Fibroblast of lung (primary cell): ENCODE results near the gene CARD10. TPM values are rescaled to one million over a fixed set of nuclear protein-coding genes. Genes with fewer than 3 reads are reported as not detected.

ENCODE experiments used
- DNase-seq, 2 donors: peaks; one replicate each; pipeline versions ENCODE4 v3.0.0 to v3.0.0-alpha.2; 2010; ENCODE audit warnings: low read depth in 2 of 2
- H2AFZ ChIP-seq: 2 replicates; pipeline ENCODE4 v1.5.1; 2012; ENCODE audit warnings: low read length, control low read depth, inconsistent platforms
- H3K27ac ChIP-seq: 2 replicates; pipeline ENCODE4 v1.5.1; 2011; ENCODE audit warnings: low read length, control low read depth; ENCODE audit not compliant: insufficient read depth
- H3K27me3 ChIP-seq: 2 replicates; pipeline ENCODE4 v1.5.1; 2011; ENCODE audit warnings: mild to moderate bottlenecking, low read length; ENCODE audit not compliant: control insufficient read depth, insufficient read depth
- H3K36me3 ChIP-seq: 2 replicates; pipeline ENCODE4 v1.5.1; 2011; ENCODE audit warnings: low read length; ENCODE audit not compliant: control insufficient read depth, insufficient read depth
- H3K4me1 ChIP-seq: 2 replicates; pipeline ENCODE4 v1.5.1; 2011; ENCODE audit warnings: low read length; ENCODE audit not compliant: control insufficient read depth, insufficient read depth; ENCODE audit errors: extremely low read depth
- H3K4me2 ChIP-seq: 2 replicates; pipeline ENCODE4 v1.5.1; 2011; ENCODE audit warnings: low read length, control low read depth; ENCODE audit not compliant: insufficient read depth; ENCODE audit errors: extremely low read depth
- H3K4me3 ChIP-seq, 4 experiments: fragments of 200-600 bp in 1 of 4; sonication (generic) in 1 of 4; replicated peaks in 1 of 4; 2 replicates each; pipeline ENCODE4 v1.5.1; 2011 to 2016; ENCODE audit warnings: low read length in 4 of 4, low read depth in 3 of 4, mild to moderate bottlenecking in 3 of 4, control low read depth in 2 of 4, inconsistent platforms in 1 of 4, mixed read lengths in 1 of 4; ENCODE audit not compliant: insufficient read depth in 1 of 4; ENCODE audit errors: control extremely low read depth in 1 of 4
- H3K79me2 ChIP-seq: 2 replicates; pipeline ENCODE4 v1.5.1; 2012; ENCODE audit warnings: mild to moderate bottlenecking, low read length, inconsistent platforms; ENCODE audit not compliant: control insufficient read depth, insufficient read depth
- H3K9ac ChIP-seq: 2 replicates; pipeline ENCODE4 v1.5.1; 2011; ENCODE audit warnings: mild to moderate bottlenecking, low read length, control low read depth; ENCODE audit not compliant: insufficient read depth
- H3K9me3 ChIP-seq: 2 replicates; pipeline ENCODE4 v1.5.1; 2012; ENCODE audit warnings: low read depth, low read length; ENCODE audit not compliant: control insufficient read depth, insufficient read depth
- H4K20me1 ChIP-seq: 2 replicates; pipeline ENCODE4 v1.5.1; 2011; ENCODE audit warnings: low read length; ENCODE audit not compliant: control insufficient read depth, insufficient read depth; ENCODE audit errors: extremely low read depth
- CTCF ChIP-seq, 2 donors: IDR thresholded peaks in 1 of 2; conservative IDR thresholded peaks in 1 of 2; 1 replicate in 1 of 2; 2 replicates in 1 of 2; pipeline ENCODE4 v1.5.1; 2011 to 2012; ENCODE audit warnings: low read length in 2 of 2, control low read depth in 1 of 2, inconsistent platforms in 1 of 2, low read depth in 1 of 2, mild to moderate bottlenecking in 1 of 2
- EZH2 ChIP-seq: IDR thresholded peaks from 2 replicates; pipeline ENCODE4 v1.5.1; 2012; ENCODE audit warnings: low read length, control low read depth, mild to moderate bottlenecking; ENCODE audit errors: missing control alignments
- polyA plus RNA-seq, 2 donors: library from polyadenylated mRNA; depleted of rRNA in 1 of 2; stranded (reverse) in 1 of 2; unstranded in 1 of 2; fragments of >200 nt; gene quantifications; 2 replicates each; pipeline ENCODE4 v1.2.1, GENCODE V29; 2011 to 2012; ENCODE audit warnings: missing spikeins in 1 of 2
- total RNA-seq: library from RNA; depleted of rRNA; stranded (reverse); fragments of >200 nt; gene quantifications from 2 replicates; pipeline ENCODE4 v1.2.1, GENCODE V29; 2014

CARD10 gene
- total and polyA plus RNA-seq, 2 donors (not counting 1 experiment from before 2014, with no cell fraction given), result 1.6 to 2.3 TPM

- H3K27me3 ChIP-seq, result peaks cover 17% of the 10 kb centered on the region
- H4K20me1 ChIP-seq, result no peaks in the 10 kb centered on the region
- no peak overlapping the region for H3K4me2 ChIP-seq
- no peaks in the 10 kb centered on the region for H3K79me2 ChIP-seq
- TF ChIP-seq EZH2 (no peak), CTCF (conservative IDR thresholded peaks at IDR 0.05 in 1 of 2, IDR thresholded peaks at IDR 0.05 in 1 of 2; ENCODE audit: low read depth in 1 of 2, low read length in 2 of 2) (no peak)
- no peak overlapping the region for H2AFZ ChIP-seq
- DNase-seq, result no peak
- H3K9me3 ChIP-seq, result no peaks in the 10 kb centered on the region
- H3K4me3 ChIP-seq, result no peak overlapping the region
- no peak overlapping the region for H3K9ac ChIP-seq
- H3K4me1 ChIP-seq, result peaks cover 2% of the 10 kb centered on the region
- no peaks in the 10 kb centered on the region for H3K36me3 ChIP-seq
- H3K27ac ChIP-seq, result no peak overlapping the region
Observed at GRCh38 chr22:37479196-37479595, 40.0 kb downstream of the CARD10 start.

GRCh38 chr22:37476389-37477329 lies 42.6 kb downstream of the CARD10 start:
- no peak overlapping the region for H3K4me2 ChIP-seq
- peaks cover 23% of the 10 kb centered on the region for H3K27me3 ChIP-seq
- no peaks in the 10 kb centered on the region for H3K9me3 ChIP-seq
- H4K20me1 ChIP-seq, result no peaks in the 10 kb centered on the region
- TF ChIP-seq CTCF (conservative IDR thresholded peaks at IDR 0.05 in 1 of 2, IDR thresholded peaks at IDR 0.05 in 1 of 2; ENCODE audit: low read depth in 1 of 2, low read length in 2 of 2), result no peak
- TF ChIP-seq EZH2, result no peak
- H3K4me3 ChIP-seq, result no peak overlapping the region
- H3K27ac ChIP-seq, result no peak overlapping the region
- no peak for DNase-seq
- no peaks in the 10 kb centered on the region for H3K79me2 ChIP-seq
- no peaks in the 10 kb centered on the region for H3K36me3 ChIP-seq
- H2AFZ ChIP-seq, result no peak overlapping the region
- H3K4me1 ChIP-seq, result no peaks in the 10 kb centered on the region
- no peak overlapping the region for H3K9ac ChIP-seq

- Histone ChIP-seq H3K9ac (no peak overlapping the region), H3K4me1 (no peaks in the 10 kb centered on the region), H3K4me2 (no peak overlapping the region), H4K20me1 (no peaks in the 10 kb centered on the region), H2AFZ (no peak overlapping the region), H3K27me3 (peaks cover 21% of the 10 kb centered on the region), H3K36me3 (no peaks in the 10 kb centered on the region), H3K4me3 (no peak overlapping the region), H3K27ac (no peak overlapping the region), H3K9me3 (no peaks in the 10 kb centered on the region), H3K79me2 (no peaks in the 10 kb centered on the region)
- TF ChIP-seq EZH2, result no peak
- no peak for TF ChIP-seq CTCF (conservative IDR thresholded peaks at IDR 0.05 in 1 of 2, IDR thresholded peaks at IDR 0.05 in 1 of 2; ENCODE audit: low read depth in 1 of 2, low read length in 2 of 2)
- no peak for DNase-seq
Observed at GRCh38 chr22:37474447-37475090, 44.6 kb downstream of the CARD10 start.
